Lung (tissue), 12 donors: Measurements from ENCODE around the gene TRAPPC11. TPM values are rescaled to one million over a fixed set of nuclear protein-coding genes. Genes with fewer than 3 reads are reported as not detected.

ENCODE experiments used
- ATAC-seq: fragments of 200-7000 bp; cut with Tn5 transposase; one replicate; pipeline ENCODE4 v1.9.1; 2020; ENCODE audit warnings: moderate number of reproducible peaks; ENCODE audit not compliant: insufficient read depth, low FRiP score
- DNase-seq, 3 donors: peaks; one replicate each; pipeline ENCODE4 v3.0.0-alpha.2; 2013 to 2017
- H3K27ac ChIP-seq, 2 donors: one replicate each; pipeline ENCODE4 v1.5.1; 2013; ENCODE audit warnings: mild to moderate bottlenecking in 2 of 2, moderate library complexity in 2 of 2, control low read depth in 1 of 2, inconsistent platforms in 1 of 2, low read depth in 1 of 2, low read length in 1 of 2
- H3K27me3 ChIP-seq, 3 donors: one replicate each; pipeline ENCODE4 v1.5.1; 2013; ENCODE audit warnings: low read length in 2 of 3; ENCODE audit not compliant: control insufficient read depth in 3 of 3, insufficient read depth in 3 of 3
- H3K36me3 ChIP-seq, 4 donors: one replicate each; pipeline ENCODE4 v1.5.1; 2013; ENCODE audit warnings: low read length in 4 of 4, mild to moderate bottlenecking in 1 of 4, moderate library complexity in 1 of 4; ENCODE audit not compliant: control insufficient read depth in 4 of 4, insufficient read depth in 4 of 4
- H3K4me1 ChIP-seq, 5 donors: one replicate each; pipeline ENCODE4 v1.5.1; 2013; ENCODE audit warnings: low read length in 5 of 5, mild to moderate bottlenecking in 2 of 5, moderate library complexity in 1 of 5; ENCODE audit not compliant: control insufficient read depth in 5 of 5, insufficient read depth in 5 of 5
- H3K4me3 ChIP-seq: one replicate; pipeline ENCODE4 v1.5.1; 2013; ENCODE audit warnings: mild to moderate bottlenecking, control low read depth, moderate library complexity
- H3K9ac ChIP-seq, 2 donors: one replicate each; pipeline ENCODE4 v1.5.1; 2013; ENCODE audit warnings: low read length in 2 of 2, control low read depth in 1 of 2; ENCODE audit not compliant: insufficient read depth in 1 of 2
- H3K9me3 ChIP-seq, 4 donors: one replicate each; pipeline ENCODE4 v1.5.1; 2013; ENCODE audit warnings: low read length in 3 of 4, mild to moderate bottlenecking in 1 of 4, moderate library complexity in 1 of 4; ENCODE audit not compliant: control insufficient read depth in 4 of 4, insufficient read depth in 3 of 4
- CTCF ChIP-seq: IDR thresholded peaks from 2 replicates; pipeline ENCODE4 v1.5.1; 2012; ENCODE audit warnings: mild to moderate bottlenecking; ENCODE audit errors: control extremely low read depth, extremely low read depth
- WGBS, 2 donors: extraction: QIAGEN DNeasy Blood & Tissue Kit; methylation state at CpG; one replicate each; pipeline ENCODE4 v1.1.7; 2013; 5-methylcytosine and 5-hydroxymethylcytosine counted together
- polyA plus RNA-seq, 2 donors: library from polyadenylated mRNA; stranded (reverse); fragments of 200-250 nt; gene quantifications; one replicate each; pipeline ENCODE4 v1.2.1, GENCODE V29; 2013
- total RNA-seq, 2 donors: library from RNA; depleted of rRNA in 1 of 2; stranded (reverse); fragments of >200 nt in 1 of 2; gene quantifications; one replicate each; pipeline ENCODE4 v1.2.1, GENCODE V29; 2014 to 2021
- donor health status: control.
- donor health status: control.
- donor health status: Bipolar disorder and iron deficiency.
- donor health status: healthy.
- donor health status: DM: yes; HTN: yes; CAD: no.

The TRAPPC11 gene
- total and polyA plus RNA-seq, 4 donors, result 15.5 to 80.1 (median 25.4) TPM

GRCh38 chr4:183638436-183638835 is 20.7 kb upstream of the TRAPPC11 start:
- DNase-seq (no peak), ATAC-seq (no peak)
- Histone ChIP-seq H3K4me1 (peaks cover 0 to 23% (median 4%) of the 10 kb centered on the region in 5 donors), H3K27ac (no peak overlapping the region), H3K9me3 (no peaks in the 10 kb centered on the region), H3K9ac (no peak overlapping the region), H3K36me3 (peaks cover 0 to 4% (median 3%) of the 10 kb centered on the region in 4 donors), H3K27me3 (no peaks in the 10 kb centered on the region), H3K4me3 (no peak overlapping the region)
- no peak for TF ChIP-seq CTCF
- WGBS, 2 donors, result 93 to 97% methylated on average over 5 of the region's 5 CpGs

- ATAC-seq (no peak), DNase-seq (no peak)
- TF ChIP-seq CTCF, result no peak
- no peak overlapping the region for H3K27ac ChIP-seq
- H3K4me3 ChIP-seq, result no peak overlapping the region
- no peaks in the 10 kb centered on the region for H3K27me3 ChIP-seq
- WGBS, 2 donors, result 74 to 90% methylated on average over 3 of the region's 3 CpGs
- no peaks in the 10 kb centered on the region for H3K9me3 ChIP-seq
- peaks cover 0 to 23% (median 4%) of the 10 kb centered on the region in 5 donors for H3K4me1 ChIP-seq
- peaks cover 3 to 8% (median 4%) of the 10 kb centered on the region in 4 donors for H3K36me3 ChIP-seq
- no peak overlapping the region for H3K9ac ChIP-seq
These were observed 19.8 kb upstream of the TRAPPC11 start for GRCh38 chr4:183639291-183639690.

- 89 to 96% methylated on average over 7 of the region's 7 CpGs for WGBS, 2 donors
- no peak for TF ChIP-seq CTCF
- H3K36me3 ChIP-seq, result peaks cover 7 to 26% (median 20%) of the 10 kb centered on the region in 4 donors
These were observed 13.8 kb upstream of the TRAPPC11 start for GRCh38 chr4:183645326-183645725.

GRCh38 chr4:183657564-183657963 is 1.5 kb upstream of the TRAPPC11 start:
- H3K27ac ChIP-seq, result no peak overlapping the region
- H3K4me3 ChIP-seq, result no peak overlapping the region
- no peak for TF ChIP-seq CTCF
- DNase-seq (no peak), ATAC-seq (no peak)
- H3K27me3 ChIP-seq, result no peaks in the 10 kb centered on the region
- H3K9me3 ChIP-seq, result no peaks in the 10 kb centered on the region
- H3K9ac ChIP-seq, result no peak overlapping the region
- 70 to 77% methylated on average over 3 of the region's 3 CpGs for WGBS, 2 donors
- H3K36me3 ChIP-seq, result peaks cover 0 to 14% (median 11%) of the 10 kb centered on the region in 4 donors
- H3K4me1 ChIP-seq, result peaks cover 2 to 18% (median 10%) of the 10 kb centered on the region in 5 donors

More at GRCh38 chr4:183645326-183645725, 13.8 kb upstream of the TRAPPC11 start:
- H3K9me3 ChIP-seq, result no peaks in the 10 kb centered on the region
- ATAC-seq, result no peak
- no peaks in the 10 kb centered on the region for H3K27me3 ChIP-seq
- no peak overlapping the region for H3K27ac ChIP-seq
- no peak for DNase-seq
- no peaks in the 10 kb centered on the region for H3K4me1 ChIP-seq
- no peak overlapping the region for H3K4me3 ChIP-seq
- no peak overlapping the region for H3K9ac ChIP-seq
